Mesenteric fat pad (tissue), 1 donor: ENCODE results near the gene OTOL1. TPM values are rescaled to one million over a fixed set of nuclear protein-coding genes. Genes with fewer than 3 reads are reported as not detected.
"Not testable (repeated sequence)": the region's sequence is repeated elsewhere in the genome, so short reads cannot be mapped to it uniquely, and the experiment has no call there.

Source experiments
- DNase-seq: peaks from one replicate; pipeline ENCODE4 v3.0.0-alpha.2; 2020; ENCODE audit warnings: low spot score
- long read RNA-seq: library from polyadenylated mRNA; unstranded; transcript quantifications from one replicate; pipeline ENCODE4 v2.0.0, GENCODE V29; 2020
- total RNA-seq: library from RNA; stranded (reverse); fragmentation: NEBNext Ultra II Directional; extraction: Animal tissue kit (Norgen Biotek cat#: 25700); gene quantifications from one replicate; pipeline ENCODE4 v1.2.1, GENCODE V29; 2021
- donor health status: DM: yes; HTN: yes; CAD: no.

Gene OTOL1
- not detected for total RNA-seq
- long read RNA-seq = 0 reads

DNA sequence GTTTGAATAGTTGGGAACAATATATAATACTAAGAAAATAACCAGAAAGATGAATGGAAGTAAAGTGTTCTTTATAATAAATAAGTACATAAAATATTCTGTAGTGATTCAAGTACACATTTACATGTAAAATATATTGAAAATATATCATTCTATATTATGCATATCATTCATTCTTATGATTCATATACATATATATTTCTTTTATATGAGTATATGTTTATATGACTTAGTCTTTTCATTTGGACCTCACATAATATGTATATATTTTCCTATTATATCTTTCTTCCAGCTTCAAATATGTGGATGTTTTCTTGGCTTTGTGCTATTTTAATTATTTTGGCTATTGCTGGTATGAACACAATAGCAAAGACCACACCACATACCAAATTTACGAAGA, at the start of gene OTOL1:
Gene OTOL1, plus strand, starts transcription at position 301 of the 400 bp plus-strand sequence. Its CDS starts 0 bp downstream, at position 301.
- DNase-seq = no peak

DNA sequence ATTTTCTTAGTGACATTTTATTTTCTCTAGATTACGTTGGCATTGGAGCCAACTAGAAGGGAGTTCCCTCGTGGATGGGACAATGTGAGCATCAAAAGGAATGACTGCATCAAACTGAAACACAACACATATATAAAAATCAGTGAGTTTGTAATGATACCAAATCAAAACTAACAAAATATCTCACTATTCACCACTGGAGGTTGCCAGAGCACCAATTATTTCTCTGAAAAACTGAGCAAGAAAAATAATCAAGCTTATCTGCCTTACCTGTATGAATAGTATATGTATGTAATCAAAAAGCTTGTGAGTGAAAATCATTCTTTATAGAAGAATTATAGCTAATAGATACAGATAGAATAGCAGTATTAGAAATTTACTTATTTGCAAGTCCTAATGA, 46.8 kb upstream of the OTOL1 start:
- DNase-seq = no peak

DNA sequence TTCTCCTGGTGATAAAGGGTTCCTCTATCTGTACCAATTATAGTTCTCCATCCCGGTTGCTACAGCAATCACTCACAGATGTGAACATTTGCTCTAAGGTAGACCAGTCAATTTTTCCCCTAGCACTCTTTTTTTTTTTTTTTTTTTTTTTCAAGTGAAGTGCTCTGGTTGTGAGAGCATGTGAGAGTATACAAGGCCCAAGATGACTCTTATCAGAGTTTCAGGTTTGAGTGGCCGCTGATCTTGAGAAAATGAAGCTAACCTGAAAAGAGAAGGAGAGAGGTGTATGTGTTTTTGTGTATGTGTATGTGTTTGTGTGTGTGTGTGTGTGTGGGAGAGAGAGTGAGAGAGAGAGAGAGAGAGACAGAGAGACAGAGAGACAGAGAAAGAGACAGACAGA, 44.4 kb upstream of the OTOL1 start:
- DNase-seq = no peak

DNA sequence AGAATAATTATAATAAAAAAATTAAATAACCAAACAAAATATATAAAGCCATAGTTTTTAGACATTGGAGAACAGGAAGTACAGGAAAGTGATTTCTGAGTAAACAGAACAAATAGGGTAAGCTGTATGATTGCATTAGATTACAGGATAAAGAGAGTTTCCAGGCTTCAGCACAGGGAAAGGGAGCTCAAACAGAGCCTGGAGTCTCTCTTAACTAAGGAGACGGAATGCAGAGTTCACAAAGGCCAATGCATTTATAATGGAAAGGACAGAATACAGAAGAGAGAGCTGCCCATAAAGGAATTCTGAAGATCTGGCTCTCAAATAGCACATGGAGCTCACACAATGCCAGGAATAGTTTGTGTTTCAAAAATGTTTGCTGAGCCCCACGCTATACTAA, 42.0 kb upstream of the OTOL1 start:
- DNase-seq = no peak

DNA sequence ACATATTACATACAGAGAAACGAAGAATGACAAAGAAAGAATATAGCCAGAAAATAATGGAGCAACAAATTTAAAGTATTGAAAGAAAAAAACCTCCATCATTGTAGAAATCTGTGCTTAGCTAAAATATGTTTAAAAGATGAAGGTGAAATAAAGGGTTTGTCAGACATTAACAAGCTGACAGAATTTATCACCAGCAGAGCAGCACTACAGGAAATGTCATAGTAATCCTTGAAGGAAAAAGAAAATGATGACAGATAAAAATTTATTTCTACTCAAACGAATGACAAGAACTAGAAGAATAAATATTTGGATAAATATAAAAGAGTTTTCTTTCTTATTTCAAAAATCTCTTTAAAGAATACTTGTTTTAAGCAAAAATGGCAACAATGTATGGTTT, 40.6 kb upstream of the OTOL1 start:
- no peak for DNase-seq

DNA sequence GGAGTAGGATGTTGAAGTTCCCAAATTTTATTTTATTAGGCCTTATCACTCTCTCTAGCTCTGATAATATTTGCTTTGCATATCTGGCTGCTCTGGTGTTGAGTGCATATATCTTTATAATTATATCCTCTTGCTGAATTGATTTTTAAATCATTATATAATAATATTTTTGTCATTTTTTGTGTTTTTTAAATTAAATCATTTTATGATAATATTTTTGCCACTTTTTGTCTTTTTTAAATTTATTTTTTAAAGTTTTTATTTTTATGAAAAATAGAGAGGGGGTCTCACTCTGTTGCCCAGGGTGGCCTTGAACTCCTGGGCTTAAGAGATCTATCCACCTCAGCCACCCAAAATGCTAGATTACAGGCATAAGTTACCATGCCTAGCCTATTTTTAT, 34.5 kb upstream of the OTOL1 start:
- no peak for DNase-seq

DNA sequence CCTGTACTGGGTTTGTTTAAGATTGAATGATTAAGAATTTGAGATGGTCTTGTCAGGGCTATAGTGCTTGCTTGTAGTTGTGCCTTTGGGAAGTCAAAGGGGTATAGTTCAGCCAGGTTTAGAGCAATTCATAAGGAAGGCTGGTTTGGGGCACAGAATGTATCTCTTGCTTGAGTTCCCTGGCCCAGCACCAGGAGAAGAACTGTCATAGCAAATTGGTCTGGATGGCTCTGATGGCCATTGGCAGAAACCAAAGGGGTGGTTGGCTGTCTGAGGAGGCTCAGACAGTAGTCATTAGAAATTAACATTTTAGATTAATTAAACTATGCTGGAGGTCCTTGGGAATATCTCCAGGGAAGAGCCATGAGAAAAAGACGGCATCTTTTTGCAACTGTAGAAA, 25.4 kb upstream of the OTOL1 start:
- no peak for DNase-seq

DNA sequence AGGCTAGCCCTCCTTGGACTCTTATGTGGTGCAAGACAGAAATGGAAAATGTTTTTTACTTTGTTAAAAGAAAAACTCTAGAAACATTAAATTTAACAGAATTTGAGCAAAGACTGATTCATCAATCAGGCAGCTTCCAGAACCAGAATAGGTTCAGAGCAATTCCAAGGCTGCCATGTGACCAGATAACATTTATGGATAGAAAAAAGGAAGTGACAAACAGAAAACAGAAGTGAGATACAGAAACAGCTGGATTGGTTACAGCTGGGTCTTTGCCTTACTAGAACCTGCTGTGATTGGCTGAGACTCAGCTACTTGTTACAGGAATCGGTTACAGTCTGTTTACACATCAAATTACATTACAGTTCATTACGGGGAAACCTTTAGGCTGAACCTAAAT, 22.5 kb upstream of the OTOL1 start:
- no peak for DNase-seq

DNA sequence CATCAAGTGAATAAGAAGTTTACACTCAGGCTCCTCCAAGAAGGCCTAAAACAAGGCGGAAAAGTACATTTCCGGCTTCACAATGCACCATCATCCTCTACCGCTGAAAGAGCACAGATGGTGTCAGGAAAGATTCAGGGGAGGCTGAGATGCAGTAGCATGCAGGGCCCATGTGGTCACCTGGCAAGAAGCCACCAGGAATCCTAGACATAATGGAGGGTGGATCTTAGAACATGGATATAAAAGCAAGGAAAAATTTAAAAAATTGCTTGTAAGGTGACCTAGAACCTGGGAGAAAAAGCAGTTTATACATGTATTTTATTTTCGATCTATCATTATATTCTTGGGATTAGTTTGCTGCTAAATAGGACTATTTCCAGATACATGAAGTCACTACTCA, 21.9 kb upstream of the OTOL1 start:
- no peak for DNase-seq

DNA sequence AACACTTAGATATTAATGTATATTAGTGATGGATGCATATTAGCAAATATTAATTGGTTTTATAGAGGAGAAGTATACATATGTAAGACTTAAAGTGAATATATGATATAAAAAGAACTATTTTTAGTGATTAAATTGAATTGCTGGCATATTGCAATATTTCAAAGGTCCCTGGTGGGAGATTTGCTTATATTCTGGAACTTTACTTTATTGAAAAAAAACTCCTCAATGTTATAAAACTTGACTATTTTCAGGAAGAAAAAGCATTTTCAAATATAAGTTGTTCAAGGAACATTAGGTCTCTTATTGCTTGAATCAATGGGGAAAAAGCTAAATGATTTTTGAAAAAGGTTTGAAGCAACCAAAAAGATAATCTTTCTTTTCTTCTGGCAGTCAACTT, 21.4 kb upstream of the OTOL1 start:
- no peak for DNase-seq

DNA sequence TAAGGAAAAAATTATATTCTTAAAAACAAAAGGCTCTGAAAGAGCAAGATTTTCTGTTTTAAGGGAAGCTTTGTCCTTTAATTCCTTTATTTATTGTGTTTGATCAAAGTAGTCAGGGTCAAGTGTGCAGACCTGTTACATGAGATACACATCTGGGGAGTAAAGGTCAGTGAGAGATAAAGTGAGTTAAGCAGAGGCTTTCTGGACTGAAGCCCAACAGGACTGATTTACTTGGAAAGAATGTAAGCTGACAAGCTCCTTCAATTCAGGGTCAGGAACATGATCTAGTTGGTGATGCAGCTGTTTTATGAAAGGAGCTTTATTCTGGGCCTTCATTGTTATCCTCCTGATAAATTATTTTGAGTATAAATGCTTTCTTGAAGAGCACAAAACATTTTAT, 20.7 kb upstream of the OTOL1 start:
- DNase-seq = no peak

DNA sequence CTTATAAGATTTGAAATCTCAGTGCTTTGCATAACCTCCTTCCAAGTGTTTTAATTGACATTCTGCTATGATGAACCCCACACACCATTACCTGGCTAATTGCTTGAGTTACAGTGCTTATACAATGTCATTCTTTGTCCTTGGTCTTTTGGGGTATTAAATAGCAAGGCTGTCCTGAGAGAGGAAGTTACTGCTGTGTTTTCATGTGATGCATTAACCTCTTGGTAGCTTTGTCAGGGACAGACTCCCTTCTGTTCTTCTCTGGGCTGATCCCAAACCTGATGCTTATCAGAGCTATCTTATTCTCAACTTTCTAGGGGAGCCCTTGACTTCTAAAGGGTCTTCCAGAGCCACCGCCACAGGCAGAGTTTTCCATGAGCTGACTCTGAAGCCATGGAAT, 12.4 kb upstream of the OTOL1 start:
- DNase-seq = no peak

DNA sequence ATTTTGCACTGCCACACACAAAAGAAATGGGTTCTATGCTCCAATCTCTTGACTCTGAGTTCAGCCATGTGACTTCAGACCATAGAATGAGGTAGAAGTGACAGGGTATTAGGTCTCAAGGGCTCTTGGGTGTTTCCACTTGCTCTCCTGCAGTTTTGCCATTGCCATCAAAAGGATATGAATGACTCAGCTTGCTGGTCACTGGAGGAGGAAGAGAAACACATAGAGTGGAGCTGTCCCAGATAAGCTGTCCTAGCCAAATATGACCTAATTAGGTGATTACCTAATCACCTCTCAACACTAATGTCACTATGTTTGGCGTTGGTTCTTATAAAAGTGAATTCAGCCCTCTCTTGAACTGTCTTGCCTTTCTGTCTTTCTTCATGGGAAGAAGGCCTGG, 8.3 kb upstream of the OTOL1 start:
- not testable (repeated sequence) for DNase-seq

DNA sequence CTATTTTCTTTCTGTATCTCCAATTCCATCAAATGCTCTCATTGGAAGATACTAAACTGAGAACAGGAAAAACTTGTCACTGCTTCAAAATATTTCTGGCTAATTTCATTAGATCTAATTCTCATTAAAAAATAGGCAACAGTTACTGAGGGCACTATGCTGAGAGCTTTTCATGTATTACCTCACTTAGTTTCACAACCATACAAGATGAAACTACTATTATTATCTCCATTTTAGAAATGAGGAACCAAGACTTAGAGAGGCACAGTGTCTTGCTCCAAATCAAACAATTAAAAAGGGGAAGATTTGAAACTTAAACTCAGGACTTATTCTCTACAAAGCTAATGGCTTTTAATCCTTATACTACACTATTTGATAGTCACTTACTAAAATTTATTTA, 7.2 kb upstream of the OTOL1 start:
- DNase-seq = no peak

DNA sequence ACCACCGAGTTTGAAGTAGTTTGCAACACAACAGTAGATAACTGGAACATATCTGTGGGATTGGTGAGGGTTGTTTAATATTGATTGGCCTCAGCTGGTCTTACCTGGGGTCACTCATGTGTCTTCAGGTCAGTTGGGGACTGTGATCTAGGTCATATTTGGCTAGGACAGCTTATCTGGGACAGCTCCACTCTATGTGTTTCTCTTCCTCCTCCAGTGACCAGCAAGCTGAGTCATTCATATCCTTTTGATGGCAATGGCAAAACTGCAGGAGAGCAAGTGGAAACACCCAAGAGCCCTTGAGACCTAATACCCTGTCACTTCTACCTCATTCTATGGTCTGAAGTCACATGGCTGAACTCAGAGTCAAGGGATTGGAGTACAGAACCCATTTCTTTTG, 5.8 kb upstream of the OTOL1 start:
- not testable (repeated sequence) for DNase-seq

DNA sequence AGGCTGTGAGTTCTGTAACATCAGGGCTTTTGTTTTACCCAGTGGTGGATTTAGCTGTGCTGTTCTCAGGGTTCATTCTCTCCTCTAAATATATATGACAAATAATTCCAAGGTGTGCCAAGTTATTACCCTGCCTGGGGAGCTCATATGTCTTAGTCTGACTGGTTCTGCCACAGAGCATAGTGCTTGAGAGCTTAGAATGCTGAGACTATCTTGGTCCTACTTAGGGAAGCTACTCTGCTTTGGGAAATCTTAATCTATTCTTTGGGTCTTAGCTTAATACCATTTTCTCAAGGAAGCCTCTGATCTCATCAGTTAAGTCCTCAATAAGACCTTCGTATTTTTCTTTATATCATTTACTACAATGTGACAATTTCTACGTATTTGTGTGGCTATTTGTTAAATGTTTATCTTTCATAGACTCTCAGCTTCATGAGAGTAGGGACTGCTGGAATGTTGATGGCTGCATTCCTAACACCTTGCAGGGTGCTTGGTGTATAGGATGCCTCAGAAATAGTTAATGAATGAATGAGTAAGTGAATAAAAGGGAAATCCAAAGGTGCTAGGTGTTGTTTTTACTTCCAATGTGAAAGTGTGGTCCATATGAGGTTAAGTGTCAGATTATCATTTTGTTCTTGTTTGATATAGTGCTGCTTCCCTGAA, 1.8 kb downstream of the OTOL1 start:
- DNase-seq = no peak

DNA sequence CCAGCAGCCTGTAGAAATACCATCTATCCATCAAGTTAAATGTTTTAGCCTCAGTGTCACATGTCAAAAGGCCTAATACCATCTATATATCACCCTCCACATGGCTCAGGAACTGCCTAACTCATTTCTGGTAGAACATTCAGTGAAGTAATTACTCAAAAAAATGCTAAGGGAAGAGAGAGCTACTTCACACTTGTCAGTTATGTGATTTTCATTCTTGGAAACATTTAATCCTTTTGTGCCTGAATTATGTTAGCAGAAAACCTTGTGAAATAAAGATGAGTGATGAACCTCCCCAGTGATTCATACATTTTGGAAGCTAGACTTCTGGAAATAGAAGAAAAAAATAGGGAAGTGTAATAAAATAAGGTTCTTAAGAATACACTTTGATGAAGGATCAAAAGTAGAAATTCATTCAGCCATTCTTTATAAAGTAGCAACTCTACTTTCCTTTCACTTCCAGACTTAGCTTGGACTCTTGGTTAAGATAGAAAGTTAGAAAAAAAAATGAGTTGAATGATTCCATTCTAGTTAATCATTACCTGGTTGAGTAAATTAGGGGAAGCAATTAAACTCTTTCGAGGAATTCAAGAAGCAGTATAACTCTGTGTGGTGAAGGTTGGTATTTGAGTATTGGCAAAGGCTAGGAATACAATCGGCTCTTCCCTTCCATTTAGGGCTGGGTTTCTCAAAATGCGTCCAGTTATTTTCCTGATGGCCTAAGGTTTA, 3.6 kb downstream of the OTOL1 start:
- no peak for DNase-seq

DNA sequence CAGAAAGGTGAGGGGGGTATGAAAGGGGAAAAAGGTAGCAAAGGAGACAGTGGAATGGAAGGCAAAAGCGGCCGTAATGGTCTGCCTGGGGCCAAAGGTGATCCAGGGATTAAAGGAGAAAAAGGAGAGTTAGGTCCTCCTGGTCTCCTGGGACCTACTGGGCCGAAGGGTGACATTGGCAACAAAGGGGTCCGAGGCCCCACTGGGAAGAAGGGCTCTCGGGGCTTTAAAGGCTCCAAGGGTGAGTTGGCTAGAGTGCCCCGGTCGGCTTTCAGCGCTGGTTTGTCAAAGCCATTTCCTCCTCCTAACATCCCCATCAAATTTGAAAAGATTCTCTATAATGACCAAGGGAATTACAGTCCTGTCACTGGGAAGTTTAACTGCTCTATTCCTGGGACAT, 6.7 kb downstream of the OTOL1 start:
- DNase-seq = no peak

DNA sequence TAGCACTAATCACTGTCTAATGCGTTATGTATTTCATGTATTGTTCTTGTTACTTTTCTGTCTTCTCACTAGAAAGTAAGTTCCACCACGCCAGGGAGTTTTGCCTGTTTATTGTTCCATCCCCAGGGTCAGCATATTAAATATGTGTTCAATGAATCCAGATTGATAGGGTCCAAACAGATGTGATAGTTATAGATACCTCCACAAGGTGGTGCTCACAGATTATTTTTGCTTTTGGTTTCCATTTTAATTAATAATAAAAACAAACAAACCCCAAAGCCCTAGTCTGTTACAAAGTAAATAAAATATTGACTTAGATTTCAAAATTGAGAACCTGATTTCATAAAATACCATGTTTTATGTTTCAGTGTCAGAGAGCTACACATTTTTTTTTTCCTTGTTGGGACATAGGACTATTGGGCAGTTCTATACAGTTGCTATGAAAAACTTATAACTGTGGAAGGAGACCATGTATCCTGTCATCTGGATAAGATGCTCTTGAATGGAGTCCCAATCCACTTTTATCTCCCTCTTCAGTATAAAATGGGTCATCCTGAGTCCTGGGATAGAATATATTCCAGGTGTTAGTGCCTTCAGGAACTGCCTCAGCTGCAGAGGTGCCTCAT, 12.4 kb downstream of the OTOL1 start:
- no peak for DNase-seq

DNA sequence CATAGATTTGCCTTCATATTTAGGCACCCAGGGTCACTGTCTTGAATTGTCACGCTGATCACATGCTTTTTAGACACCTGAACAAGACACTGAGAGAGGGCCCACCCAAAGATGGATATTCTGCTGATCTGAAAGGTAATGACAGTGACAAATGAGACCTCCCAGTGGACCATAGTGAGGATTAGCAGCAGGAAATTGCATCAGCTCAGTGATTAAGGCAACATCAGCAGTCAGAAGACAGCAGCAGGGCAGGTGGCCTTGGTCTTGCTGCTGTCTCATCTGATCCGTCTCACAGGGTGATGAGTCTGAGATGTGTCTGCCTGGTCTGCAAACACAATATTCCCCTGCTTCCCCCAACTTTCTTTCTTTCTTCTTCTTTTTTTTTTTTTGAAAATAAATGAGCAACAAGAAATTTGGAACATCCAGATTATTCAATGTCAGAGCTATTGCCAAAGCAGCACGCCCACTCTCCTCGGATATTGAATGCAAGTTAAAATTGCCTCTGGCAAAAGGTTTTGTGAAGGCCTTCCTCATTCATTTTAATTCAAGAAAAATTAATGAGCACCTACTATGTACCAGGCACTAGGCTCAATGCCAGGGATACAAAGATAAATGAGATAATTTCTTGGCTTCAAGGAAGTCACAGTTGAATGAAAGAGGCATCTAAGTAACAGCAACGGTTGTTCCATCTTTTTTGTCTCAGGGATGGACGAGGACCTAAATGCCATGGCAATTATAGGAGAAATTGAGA, 14.1 kb downstream of the OTOL1 start:
- no peak for DNase-seq

DNA sequence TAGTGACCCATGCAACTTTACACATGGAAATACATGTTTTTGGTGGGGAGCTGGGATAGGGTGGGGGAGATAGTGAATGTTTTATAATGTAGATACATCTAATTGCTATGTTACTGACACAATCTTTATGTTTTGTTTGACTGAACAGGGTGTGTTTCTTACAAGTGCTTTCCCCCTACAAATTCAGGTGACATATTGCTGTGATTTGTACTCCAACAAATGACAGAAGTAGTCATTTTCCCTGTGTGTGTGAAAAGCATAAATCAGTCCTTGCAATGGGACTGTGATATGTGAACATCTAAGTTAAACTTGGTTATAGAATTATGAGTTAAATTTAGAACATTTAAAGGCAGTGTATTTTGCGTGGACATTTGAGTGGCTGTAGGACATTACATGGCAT, 27.3 kb downstream of the OTOL1 start:
- no peak for DNase-seq

DNA sequence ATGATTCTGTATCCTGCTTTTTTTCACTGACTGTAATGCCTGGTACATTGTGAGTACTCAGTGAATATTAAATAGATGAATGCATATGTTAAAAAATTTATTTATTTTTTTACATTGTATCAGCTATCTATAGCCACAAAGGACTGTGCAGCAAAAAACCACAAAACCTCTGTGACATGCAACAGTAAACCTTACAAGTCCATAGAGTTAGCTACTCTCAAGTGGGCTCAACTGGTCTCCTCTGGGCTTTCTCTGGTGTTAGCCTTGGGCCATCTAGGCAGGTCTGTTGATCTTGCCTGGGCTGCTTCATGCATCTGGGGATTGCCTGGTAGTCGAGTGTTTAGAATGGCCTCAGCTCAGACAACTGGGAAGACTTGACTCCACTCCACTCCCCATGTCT, 35.3 kb downstream of the OTOL1 start:
- no peak for DNase-seq
